Neutrophil (primary cell): ENCODE measurements around the gene AGRN.
"Not testable (repeated sequence)": the region's sequence is repeated elsewhere in the genome, so short reads cannot be mapped to it uniquely, and the experiment has no call there.

Source experiments
- H3K27ac ChIP-seq: fragments of 200-600 bp; sonication (generic); 2 replicates; pipeline ENCODE4 v1.5.1; 2016; ENCODE audit warnings: mild to moderate bottlenecking, moderate library complexity
- H3K27me3 ChIP-seq: fragments of 200-600 bp; sonication (generic); 2 replicates; pipeline ENCODE4 v1.6.0; 2016; ENCODE audit warnings: mild to moderate bottlenecking
- H3K36me3 ChIP-seq: fragments of 200-600 bp; sonication (generic); 2 replicates; pipeline ENCODE4 v1.5.1; 2017
- H3K4me1 ChIP-seq, 2 experiments: fragments of 200-600 bp in 1 of 2; sonication (generic) in 1 of 2; 1 replicate in 1 of 2; 2 replicates in 1 of 2; pipeline versions ENCODE4 v1.5.1 to v1.6.1; 2013 to 2016; ENCODE audit warnings: low read depth in 1 of 2, low read length in 1 of 2, mild to moderate bottlenecking in 1 of 2, moderate library complexity in 1 of 2; ENCODE audit not compliant: control insufficient read depth in 1 of 2, insufficient read depth in 1 of 2
- H3K4me3 ChIP-seq, 2 experiments: fragments of 200-600 bp in 1 of 2; sonication (generic) in 1 of 2; 1 replicate in 1 of 2; 2 replicates in 1 of 2; pipeline ENCODE4 v1.5.1; 2013 to 2016; ENCODE audit warnings: low read depth in 1 of 2, low read length in 1 of 2, mild to moderate bottlenecking in 1 of 2, moderate library complexity in 1 of 2
- H3K9me3 ChIP-seq: fragments of 200-600 bp; sonication (generic); 2 replicates; pipeline ENCODE4 v1.5.1; 2016
- TF ChIP-seq, protein P1 (sequence below): fragments of 200-600 bp; sonication (generic); IDR thresholded peaks from 2 replicates; pipeline ENCODE4 v1.5.1; 2016; ENCODE audit warnings: antibody characterized with exemption

The AGRN gene

DNA sequence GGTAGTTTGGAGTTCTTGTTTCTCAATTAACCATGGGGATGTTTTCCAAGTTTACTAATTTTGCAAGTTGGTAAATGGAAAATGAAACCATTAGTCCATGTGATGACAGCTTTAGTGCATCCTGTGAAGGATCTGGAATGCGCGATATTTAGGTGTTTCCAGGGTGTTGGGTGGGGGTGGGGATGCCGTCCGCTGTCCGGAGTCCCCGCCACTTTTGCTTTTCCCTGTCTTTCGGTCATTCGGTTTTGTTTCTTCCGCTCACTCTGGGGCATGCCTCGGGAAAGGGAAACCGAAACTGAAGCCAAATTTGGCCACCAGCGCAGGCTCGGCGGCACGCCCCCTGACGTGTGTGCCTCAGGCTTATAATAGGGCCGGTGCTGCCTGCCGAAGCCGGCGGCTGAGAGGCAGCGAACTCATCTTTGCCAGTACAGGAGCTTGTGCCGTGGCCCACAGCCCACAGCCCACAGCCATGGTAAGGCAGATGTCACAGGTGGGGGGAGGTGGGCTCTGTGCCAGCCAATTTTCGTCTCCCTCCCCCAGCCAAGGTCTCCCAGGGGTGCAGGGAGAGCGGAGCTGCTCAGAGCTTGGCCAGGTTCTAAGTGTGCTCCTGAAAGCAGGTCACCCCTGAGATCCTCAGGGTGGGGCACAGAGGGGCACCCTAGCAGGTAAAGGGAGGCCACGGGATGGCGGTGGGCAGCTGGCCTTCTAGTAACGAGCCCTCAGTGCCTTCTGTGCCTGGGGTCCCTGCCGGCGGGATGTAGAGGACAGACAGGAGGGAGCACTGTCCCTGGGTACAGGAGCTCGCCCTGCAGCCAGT lies 6.6 kb upstream of the AGRN start, which contains the start of gene ISG15:
Gene ISG15 (plus strand): TSS at position 393 of the 817 bp plus-strand sequence. CDS start 77 bp downstream, at position 470.
- H3K36me3 ChIP-seq, result no peaks in the 10 kb centered on the region
- peaks cover 39% of the 10 kb centered on the region for H3K27me3 ChIP-seq
- peak within 1 kb of the TSS; percentile 70 to 81 for H3K4me3 ChIP-seq
- no peaks in the 10 kb centered on the region for H3K9me3 ChIP-seq
- H3K27ac ChIP-seq, result peak within 1 kb of the TSS; percentile 81
- TF ChIP-seq, protein P1, sequence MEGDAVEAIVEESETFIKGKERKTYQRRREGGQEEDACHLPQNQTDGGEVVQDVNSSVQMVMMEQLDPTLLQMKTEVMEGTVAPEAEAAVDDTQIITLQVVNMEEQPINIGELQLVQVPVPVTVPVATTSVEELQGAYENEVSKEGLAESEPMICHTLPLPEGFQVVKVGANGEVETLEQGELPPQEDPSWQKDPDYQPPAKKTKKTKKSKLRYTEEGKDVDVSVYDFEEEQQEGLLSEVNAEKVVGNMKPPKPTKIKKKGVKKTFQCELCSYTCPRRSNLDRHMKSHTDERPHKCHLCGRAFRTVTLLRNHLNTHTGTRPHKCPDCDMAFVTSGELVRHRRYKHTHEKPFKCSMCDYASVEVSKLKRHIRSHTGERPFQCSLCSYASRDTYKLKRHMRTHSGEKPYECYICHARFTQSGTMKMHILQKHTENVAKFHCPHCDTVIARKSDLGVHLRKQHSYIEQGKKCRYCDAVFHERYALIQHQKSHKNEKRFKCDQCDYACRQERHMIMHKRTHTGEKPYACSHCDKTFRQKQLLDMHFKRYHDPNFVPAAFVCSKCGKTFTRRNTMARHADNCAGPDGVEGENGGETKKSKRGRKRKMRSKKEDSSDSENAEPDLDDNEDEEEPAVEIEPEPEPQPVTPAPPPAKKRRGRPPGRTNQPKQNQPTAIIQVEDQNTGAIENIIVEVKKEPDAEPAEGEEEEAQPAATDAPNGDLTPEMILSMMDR, result peak; percentile 37
- peaks cover 15 to 18% of the 10 kb centered on the region in 2 experiments for H3K4me1 ChIP-seq

GRCh38 chr1:1013922-1014648 lies 5.8 kb upstream of the AGRN start:
- H3K27me3 ChIP-seq, result peaks cover 40% of the 10 kb centered on the region
- H3K4me3 ChIP-seq, result peak overlapping the region; percentile 70 to 81
- H3K27ac ChIP-seq, result peak overlapping the region; percentile 81
- TF ChIP-seq, protein P1, result no peak
- no peaks in the 10 kb centered on the region for H3K36me3 ChIP-seq
- H3K4me1 ChIP-seq, result peaks cover 15 to 18% of the 10 kb centered on the region in 2 experiments
- H3K9me3 ChIP-seq, result no peaks in the 10 kb centered on the region

DNA sequence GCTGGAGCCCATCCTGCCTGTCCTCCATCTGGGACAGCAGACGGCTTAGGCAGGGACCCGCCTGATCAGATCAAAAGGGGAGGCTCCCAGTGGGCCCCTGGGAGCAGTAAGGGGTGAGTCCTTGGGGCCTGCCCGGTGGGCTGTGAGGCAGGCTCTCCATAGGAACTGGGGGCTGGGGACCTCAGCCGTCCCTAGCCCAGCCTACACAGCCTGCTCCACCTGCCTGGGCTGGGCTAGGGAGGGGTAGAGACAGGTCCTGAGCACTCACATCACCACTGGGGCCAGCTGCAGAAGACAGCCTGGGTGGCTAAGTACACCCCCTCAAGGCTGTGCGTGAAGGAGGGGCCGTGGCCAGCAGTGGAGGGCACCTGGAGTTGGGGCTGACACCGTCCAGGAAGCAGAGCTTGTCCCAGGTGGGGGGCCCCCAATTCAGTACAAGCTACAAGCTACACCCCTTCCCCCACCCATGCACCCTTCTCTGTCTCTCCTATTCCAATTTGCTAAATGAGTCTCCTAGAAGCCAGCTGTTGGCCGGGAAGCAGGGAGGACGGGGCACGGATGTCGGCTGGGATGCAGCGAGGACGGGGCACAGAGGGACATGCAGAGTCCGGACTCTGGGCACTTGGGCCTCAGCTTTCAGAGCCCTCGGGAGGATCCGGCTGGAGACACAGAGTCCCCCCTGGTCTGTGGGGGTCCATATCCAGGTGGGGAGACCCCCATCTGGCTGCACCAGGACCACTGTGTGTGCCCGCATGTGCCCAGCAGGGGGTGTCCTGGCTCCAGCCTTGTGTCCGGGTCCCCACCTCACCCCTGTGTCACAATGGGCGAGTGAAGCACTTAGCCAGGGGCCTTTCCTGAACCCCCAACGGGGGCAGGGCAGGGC lies 4.9 kb upstream of the AGRN start:
- Histone ChIP-seq H3K27me3 (peaks cover 39% of the 10 kb centered on the region), H3K4me3 (peak overlapping the region in 1 of 2 experiments; percentile 81), H3K36me3 (no peaks in the 10 kb centered on the region), H3K4me1 (peaks cover 16 to 18% of the 10 kb centered on the region in 2 experiments), H3K9me3 (no peaks in the 10 kb centered on the region), H3K27ac (no peak overlapping the region)
- TF ChIP-seq, protein P1, result no peak

GRCh38 chr1:1017397-1018320 lies 2.3 kb upstream of the AGRN start:
- not testable (repeated sequence) for H3K9me3 ChIP-seq, H3K4me3 ChIP-seq, H3K36me3 ChIP-seq, H3K27ac ChIP-seq
- H3K4me1 ChIP-seq, result peaks cover 16 to 26% of the 10 kb centered on the region in 2 experiments
- peaks cover 46% of the 10 kb centered on the region for H3K27me3 ChIP-seq

DNA sequence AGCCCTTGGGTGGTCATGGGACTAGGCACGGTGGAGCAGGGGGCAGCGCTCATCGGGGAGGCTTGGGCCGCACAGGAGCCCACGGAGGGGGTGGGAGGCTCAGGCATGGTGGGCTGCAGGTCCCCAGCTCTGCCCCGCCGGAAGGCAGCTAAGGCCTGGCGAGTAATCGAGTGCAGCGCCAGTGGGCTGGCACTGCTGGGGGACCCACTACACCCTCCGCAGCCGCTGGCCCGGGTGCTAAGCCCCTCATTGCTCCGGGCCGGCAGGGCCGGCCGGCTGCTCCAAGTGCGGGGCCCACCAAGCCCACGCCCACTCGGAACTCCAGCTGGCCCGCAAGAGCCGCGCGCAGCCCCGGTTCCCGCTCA lies 1.6 kb upstream of the AGRN start:
- peaks cover 12 to 22% of the 10 kb centered on the region in 2 experiments for H3K4me1 ChIP-seq
- H3K27me3 ChIP-seq, result peaks cover 52% of the 10 kb centered on the region
- not testable (repeated sequence) for H3K9me3 ChIP-seq, H3K27ac ChIP-seq, H3K4me3 ChIP-seq, H3K36me3 ChIP-seq
